ENCODE data around the gene NHSL1.

- no peak for TF ChIP-seq CTCF (IDR thresholded peaks at IDR 0.05; ENCODE audit: low read depth, low read length, poor library complexity, severe bottlenecking)
- TF ChIP-seq EZH2phosphoT487 (IDR thresholded peaks at IDR 0.05; ENCODE audit: borderline replicate concordance, low read length), result no peak
Observed at GRCh38 chr6:138461647-138462046, 37.6 kb downstream of the NHSL1 start.
